BJ (cell line): Measurements from ENCODE around the gene ATP6V0D1. TPM values are rescaled to one million over a fixed set of nuclear protein-coding genes. Genes with fewer than 3 reads are reported as not detected.

Source experiments
- CTCF ChIA-PET: fragments of 350-600 bp; formaldehyde crosslinking; extraction: SDS; loops from one replicate; lab custom pipeline; 2021; ENCODE audit warnings: antibody characterized with exemption, inconsistent platforms; lab: Yijun Ruan, JAX
- POLR2A ChIA-PET: fragments of 300-600 bp; sonication (Branson Sonifier 250); formaldehyde crosslinking; extraction: SDS; loops from one replicate; lab custom pipeline; 2021; ENCODE audit warnings: antibody characterized with exemption; lab: Charles Lee
- DNase-seq: peaks from one replicate; pipeline ENCODE4 v3.0.0-alpha.2; 2011; ENCODE audit warnings: low read depth
- H3K27me3 ChIP-seq: 2 replicates; pipeline ENCODE4 v1.6.0; 2011; ENCODE audit warnings: low read length; ENCODE audit not compliant: control insufficient read depth, insufficient read depth
- H3K36me3 ChIP-seq: 2 replicates; pipeline ENCODE4 v1.5.1; 2011; ENCODE audit warnings: low read length; ENCODE audit not compliant: control insufficient read depth, insufficient read depth
- H3K4me3 ChIP-seq: 2 replicates; pipeline ENCODE4 v1.5.1; 2011; ENCODE audit warnings: low read depth, mild to moderate bottlenecking, control low read depth, low read length
- CTCF ChIP-seq: IDR thresholded peaks from 2 replicates; pipeline ENCODE4 v1.5.1; 2011; ENCODE audit warnings: low read depth, mild to moderate bottlenecking, control low read depth, inconsistent platforms, low read length, moderate library complexity; ENCODE audit not compliant: insufficient read depth
- polyA plus RNA-seq: library from polyadenylated mRNA; depleted of rRNA; stranded (reverse); fragments of >200 nt; gene quantifications from 2 replicates; pipeline ENCODE4 v1.2.3, GENCODE V29; 2011

ATP6V0D1 gene
- polyA plus RNA-seq, 1 experiment: 155 TPM

DNA sequence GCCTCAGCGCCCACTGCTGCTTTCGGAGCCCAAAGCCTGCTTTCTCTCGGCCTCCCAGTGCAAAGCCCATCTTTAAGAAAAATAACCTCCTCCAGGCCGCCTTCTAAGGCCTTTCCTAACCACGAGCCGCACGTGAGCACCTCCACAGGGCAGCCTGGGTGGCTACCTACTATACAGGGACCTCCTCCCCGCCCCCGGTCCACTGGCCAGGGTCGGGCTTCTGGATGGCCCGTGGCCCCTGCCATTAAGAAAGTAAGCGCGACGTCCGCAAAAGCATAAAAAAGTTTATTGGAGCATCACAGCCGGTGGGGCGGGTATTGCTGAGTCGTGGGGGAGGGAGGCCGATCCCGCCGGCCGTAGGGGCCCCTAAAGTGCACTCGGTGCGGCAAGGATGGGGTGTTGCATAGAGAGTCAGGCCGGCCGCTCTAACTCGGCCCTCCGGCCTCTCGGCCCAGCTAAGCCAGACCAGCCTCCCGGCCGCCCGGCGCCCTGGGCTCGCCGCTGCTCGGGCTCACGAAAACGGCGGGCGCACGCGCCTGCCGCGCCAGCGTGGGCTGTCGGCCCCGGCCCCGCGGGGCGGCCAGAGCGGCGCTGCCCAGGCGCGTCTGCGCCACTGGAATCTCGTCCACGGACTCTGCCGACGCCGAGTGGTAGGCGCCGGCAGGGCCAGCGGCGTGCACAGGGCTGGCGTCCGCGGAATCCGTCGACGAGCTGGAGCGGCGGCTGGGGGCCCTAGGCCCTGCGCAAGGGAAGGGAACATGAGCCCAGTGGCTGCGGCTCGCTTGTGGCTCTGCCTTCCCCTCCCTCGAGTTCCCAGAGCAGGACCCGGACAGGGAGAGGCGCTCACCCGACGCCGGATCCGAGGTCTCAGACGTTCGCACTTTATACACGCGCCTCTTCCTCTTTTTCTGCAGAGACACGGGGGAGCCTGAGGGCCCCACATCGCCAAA lies 86.5 kb downstream of the ATP6V0D1 start:
- TF ChIP-seq CTCF: no peak
- CTCF ChIA-PET: interaction anchor here (0.6 to 2.0 kb wide), 8 partner anchors 11 to 134 kb away, joined by 3 to 13 read pairs (median 4); no protein-coding TSS in a partner anchor
- Histone ChIP-seq H3K4me3 (no peak overlapping the region), H3K27me3 (peaks cover 6% of the 10 kb centered on the region), H3K36me3 (no peaks in the 10 kb centered on the region)
- no peak for DNase-seq
- POLR2A ChIA-PET: no interaction called here

DNA sequence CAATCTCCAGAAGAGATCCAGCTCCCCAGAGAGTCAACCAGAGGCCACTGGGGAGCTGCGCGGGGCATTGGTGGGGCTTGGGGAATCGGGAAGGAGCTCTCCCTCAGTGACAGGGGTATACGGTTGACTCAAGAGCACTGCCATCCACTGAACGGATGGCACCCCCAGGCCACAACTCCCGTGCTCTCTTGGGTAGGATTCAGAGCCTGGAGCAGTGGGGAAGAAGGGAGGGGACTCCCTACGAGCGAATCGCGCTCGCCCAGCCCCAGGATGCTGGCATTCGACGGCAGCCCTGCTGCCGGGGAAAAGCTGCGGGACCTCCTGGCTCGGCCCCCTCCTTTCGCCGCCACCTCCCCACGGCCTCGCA lies 87.2 kb downstream of the ATP6V0D1 start:
- Histone ChIP-seq H3K4me3 (peak overlapping the region; percentile 31), H3K27me3 (peaks cover 6% of the 10 kb centered on the region), H3K36me3 (no peaks in the 10 kb centered on the region)
- ChIA-PET CTCF (interaction anchor here (0.6 to 2.0 kb wide), 10 partner anchors 12 to 133 kb away, joined by 3 to 13 read pairs (median 4); partner anchors contain the start of gene ZDHHC1), POLR2A (no interaction called here)
- no peak for DNase-seq
- TF ChIP-seq CTCF: no peak

- CTCF ChIA-PET: interaction anchor here (0.6 to 2.0 kb wide), 12 partner anchors 9 to 133 kb away, joined by 3 to 13 read pairs (median 3); partner anchors contain the start of gene ZDHHC1
- no peaks in the 10 kb centered on the region for H3K36me3 ChIP-seq
- H3K27me3 ChIP-seq: peaks cover 6% of the 10 kb centered on the region
- peak within 1 kb of the TSS; percentile 31 for H3K4me3 ChIP-seq
- peak; percentile 72 for TF ChIP-seq CTCF
- DNase-seq: peak; percentile 24
- POLR2A ChIA-PET: interaction anchor here (0.6 kb wide), 1 partner anchor 20 kb away, joined by 4 read pairs; no protein-coding TSS in a partner anchor
Measured at GRCh38 chr16:67393111-67393787, 87.7 kb downstream of the ATP6V0D1 start, which contains the start of gene TPPP3. Gene TPPP3, minus strand, starts transcription at chr16:67393498. Its CDS starts 2,387 bp downstream, at chr16:67391111.

GRCh38 chr16:67392301-67393059 lies 88.5 kb downstream of the ATP6V0D1 start:
- Histone ChIP-seq H3K36me3 (no peaks in the 10 kb centered on the region), H3K27me3 (peaks cover 6% of the 10 kb centered on the region), H3K4me3 (no peak overlapping the region; the same call in 1 of the 2 replicates)
- no peak for TF ChIP-seq CTCF
- POLR2A ChIA-PET: interaction anchor here (0.6 kb wide), 1 partner anchor 20 kb away, joined by 4 read pairs; no protein-coding TSS in a partner anchor
- CTCF ChIA-PET: interaction anchor here (1.0 to 2.0 kb wide), 9 partner anchors 8 to 132 kb away, joined by 3 to 13 read pairs (median 5); partner anchors contain the start of gene ZDHHC1
- no peak for DNase-seq
